Kidney epithelial cell (primary cell): ENCODE measurements around the gene YIF1A. TPM values are rescaled to one million over a fixed set of nuclear protein-coding genes. Genes with fewer than 3 reads are reported as not detected.
"Not testable (repeated sequence)": the region's sequence is repeated elsewhere in the genome, so short reads cannot be mapped to it uniquely, and the experiment has no call there.

Source experiments
- DNase-seq: peaks from one replicate; pipeline ENCODE4 v3.0.0-alpha.2; 2010; ENCODE audit warnings: low read depth
- H3K27me3 ChIP-seq: 2 replicates; pipeline ENCODE4 v1.6.0; 2011; ENCODE audit warnings: low read length; ENCODE audit not compliant: control insufficient read depth, insufficient read depth
- H3K36me3 ChIP-seq: 2 replicates; pipeline ENCODE4 v1.5.1; 2011; ENCODE audit warnings: low read length; ENCODE audit not compliant: control insufficient read depth, insufficient read depth
- H3K4me3 ChIP-seq: 2 replicates; pipeline ENCODE4 v1.5.1; 2011; ENCODE audit warnings: low read depth, mild to moderate bottlenecking, control low read depth, low read length
- total RNA-seq: library from RNA; depleted of rRNA; stranded (reverse); fragments of >200 nt; gene quantifications from 2 replicates; pipeline ENCODE4 v1.2.3, GENCODE V29; 2015
- TF ChIP-seq, protein P1 (sequence below): IDR thresholded peaks from 2 replicates; pipeline ENCODE4 v1.5.1; 2011; ENCODE audit warnings: mild to moderate bottlenecking, moderate library complexity, low read length, control low read depth, inconsistent platforms; ENCODE audit not compliant: insufficient read depth, poor library complexity, severe bottlenecking

YIF1A gene
- total RNA-seq, 1 donor from 2014 or later: 104 TPM

DNA sequence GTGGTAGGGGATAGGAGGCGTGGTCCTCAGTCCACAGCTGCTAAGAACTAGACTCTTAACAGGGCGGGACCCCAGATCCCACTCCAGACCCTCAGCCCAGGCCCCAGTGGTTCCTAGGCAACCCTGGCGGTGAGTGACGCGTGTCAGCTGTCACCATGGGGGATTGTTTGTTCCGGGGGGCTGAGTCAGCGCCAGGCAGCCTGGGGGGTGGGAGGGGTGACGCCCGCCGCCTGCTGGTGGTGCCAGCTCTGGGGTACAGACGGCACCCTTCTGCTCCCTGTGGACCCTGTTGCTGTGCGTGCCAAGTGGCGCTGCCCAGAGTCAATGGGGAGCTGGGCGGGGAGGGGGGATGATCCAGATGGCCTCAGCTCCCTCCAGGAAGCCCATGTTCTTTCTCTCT lies 8.5 kb downstream of the YIF1A start:
- Histone ChIP-seq H3K36me3 (no peaks in the 10 kb centered on the region), H3K27me3 (peaks cover 12% of the 10 kb centered on the region), H3K4me3 (no peak overlapping the region)
- TF ChIP-seq, protein P1, sequence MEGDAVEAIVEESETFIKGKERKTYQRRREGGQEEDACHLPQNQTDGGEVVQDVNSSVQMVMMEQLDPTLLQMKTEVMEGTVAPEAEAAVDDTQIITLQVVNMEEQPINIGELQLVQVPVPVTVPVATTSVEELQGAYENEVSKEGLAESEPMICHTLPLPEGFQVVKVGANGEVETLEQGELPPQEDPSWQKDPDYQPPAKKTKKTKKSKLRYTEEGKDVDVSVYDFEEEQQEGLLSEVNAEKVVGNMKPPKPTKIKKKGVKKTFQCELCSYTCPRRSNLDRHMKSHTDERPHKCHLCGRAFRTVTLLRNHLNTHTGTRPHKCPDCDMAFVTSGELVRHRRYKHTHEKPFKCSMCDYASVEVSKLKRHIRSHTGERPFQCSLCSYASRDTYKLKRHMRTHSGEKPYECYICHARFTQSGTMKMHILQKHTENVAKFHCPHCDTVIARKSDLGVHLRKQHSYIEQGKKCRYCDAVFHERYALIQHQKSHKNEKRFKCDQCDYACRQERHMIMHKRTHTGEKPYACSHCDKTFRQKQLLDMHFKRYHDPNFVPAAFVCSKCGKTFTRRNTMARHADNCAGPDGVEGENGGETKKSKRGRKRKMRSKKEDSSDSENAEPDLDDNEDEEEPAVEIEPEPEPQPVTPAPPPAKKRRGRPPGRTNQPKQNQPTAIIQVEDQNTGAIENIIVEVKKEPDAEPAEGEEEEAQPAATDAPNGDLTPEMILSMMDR: no peak
- DNase-seq: no peak

DNA sequence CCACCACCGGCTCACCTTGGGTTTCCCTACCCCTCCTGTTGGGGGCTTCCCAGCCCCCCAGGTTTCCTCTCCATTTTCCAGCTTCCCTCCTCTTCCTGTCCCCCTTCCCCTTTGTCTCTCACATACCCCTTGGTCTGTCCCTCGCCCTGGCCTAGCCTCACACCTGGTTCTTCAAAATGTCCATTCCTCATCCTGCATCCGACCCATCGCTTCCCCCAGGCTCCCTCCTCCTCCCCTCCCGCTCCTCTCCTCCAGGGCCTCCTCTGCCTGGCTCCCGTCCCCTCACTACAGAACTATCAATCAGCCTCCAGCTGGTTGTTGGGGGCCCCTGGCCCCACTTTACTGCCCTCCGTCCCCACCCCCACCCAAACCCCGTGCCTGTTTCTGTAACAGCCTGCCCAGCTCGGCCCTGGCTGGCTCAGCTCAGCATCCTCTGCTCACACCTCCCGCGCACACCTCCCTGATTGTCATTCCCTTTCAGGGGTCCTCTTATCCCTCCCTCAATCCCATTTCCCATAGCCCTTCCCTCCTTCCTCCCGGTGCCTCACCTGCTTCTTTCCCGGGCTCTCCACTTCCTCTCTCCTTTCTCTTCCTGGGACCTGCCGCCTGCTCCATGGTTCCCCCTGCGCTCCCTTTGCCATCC lies 9.7 kb downstream of the YIF1A start:
- TF ChIP-seq, protein P1: no peak
- Histone ChIP-seq H3K27me3 (peaks cover 12% of the 10 kb centered on the region), H3K4me3 (no peak overlapping the region), H3K36me3 (peaks cover under 1% of the 10 kb centered on the region)
- DNase-seq: no peak

DNA sequence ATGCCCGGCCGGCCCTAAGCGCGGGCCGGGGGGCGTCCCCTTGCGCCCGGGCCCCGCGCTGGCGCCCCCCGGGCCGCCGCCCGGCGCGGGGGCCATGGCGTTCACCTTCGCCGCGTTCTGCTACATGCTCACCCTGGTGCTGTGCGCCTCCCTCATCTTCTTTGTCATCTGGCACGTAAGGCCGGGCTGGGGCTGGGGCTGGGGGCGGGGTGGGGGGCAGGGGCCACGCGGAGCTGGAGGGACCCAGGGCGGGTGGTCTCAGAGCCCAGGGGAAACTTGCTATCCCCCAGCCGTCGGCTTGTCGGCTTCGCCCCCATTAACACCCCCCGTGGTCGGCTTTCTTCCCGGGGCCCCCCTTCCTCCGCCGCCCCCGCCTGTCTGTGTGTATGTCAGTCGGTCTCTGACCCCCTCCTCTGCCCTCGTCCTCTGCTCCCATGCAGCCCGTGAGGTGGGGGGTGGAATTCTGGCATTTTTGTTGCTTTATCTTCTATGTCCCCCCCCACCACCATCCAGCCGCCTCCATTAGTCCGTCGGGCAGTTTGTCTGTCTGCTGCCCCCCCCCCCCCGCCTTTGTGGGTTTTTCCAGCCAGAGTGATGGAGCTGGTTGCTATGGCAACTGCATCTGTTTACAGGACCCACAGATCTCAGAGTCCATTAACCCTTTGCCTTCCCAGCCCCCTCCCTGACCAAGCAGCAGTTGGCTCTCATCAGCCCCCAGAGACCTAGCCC lies 10.4 kb downstream of the YIF1A start:
- no peak overlapping the region for H3K4me3 ChIP-seq
- peaks cover 12% of the 10 kb centered on the region for H3K27me3 ChIP-seq
- peaks cover 3% of the 10 kb centered on the region for H3K36me3 ChIP-seq
- TF ChIP-seq, protein P1: no peak
- no peak for DNase-seq

DNA sequence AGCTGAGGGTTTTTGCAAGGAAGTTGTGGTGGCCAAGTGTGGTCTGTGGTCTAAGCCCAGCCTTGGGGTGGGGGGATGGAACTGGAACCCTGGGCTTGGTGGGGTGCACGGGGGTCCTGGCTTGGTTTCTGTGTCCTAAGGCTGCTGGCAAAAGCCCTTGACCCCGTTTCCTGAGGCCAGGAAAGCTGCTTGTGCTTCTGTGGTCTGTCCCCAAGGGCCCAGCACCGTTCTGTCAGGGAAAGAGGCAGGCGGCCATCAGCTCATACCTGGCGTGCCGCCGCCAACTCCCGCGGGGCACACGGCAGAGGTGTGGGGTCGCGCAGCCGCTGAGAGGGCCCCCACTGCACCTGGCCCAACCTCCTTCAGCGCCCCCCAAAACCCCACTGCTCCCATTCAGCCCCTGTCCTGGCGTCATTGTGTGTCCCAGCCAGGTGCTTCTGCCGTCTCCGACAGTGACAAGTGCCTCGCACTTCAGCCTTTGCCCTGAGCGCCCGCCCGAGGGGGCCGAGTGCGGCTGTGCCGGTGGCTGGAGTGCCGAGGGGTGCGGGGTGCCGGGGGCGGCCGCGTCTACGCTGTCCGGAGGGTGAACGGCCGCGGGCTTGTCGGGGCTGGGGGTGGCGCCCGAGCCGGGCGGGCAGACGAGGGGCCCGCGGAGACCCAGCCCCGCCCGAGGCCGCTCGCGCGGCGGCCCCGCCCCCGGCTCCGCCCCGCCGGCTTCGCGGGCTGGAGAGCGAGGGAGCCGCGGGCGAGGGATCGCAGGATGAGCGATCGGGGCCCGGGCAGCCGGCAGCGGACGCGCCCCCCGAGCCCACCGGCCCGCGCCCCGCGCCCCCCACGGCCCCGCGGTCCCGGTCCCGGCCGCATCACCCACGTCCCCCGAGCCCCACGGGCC lies 11.2 kb downstream of the YIF1A start, which contains the start of gene CNIH2:
Gene CNIH2, plus strand, starts transcription at position 705 of the 892 bp plus-strand sequence. CDS start 282 bp downstream, outside the sequence.
- Histone ChIP-seq H3K36me3 (peaks cover 4% of the 10 kb centered on the region), H3K27me3 (peaks cover 12% of the 10 kb centered on the region), H3K4me3 (no peak within 1 kb of the TSS)
- TF ChIP-seq, protein P1: no peak
- DNase-seq: no peak

DNA sequence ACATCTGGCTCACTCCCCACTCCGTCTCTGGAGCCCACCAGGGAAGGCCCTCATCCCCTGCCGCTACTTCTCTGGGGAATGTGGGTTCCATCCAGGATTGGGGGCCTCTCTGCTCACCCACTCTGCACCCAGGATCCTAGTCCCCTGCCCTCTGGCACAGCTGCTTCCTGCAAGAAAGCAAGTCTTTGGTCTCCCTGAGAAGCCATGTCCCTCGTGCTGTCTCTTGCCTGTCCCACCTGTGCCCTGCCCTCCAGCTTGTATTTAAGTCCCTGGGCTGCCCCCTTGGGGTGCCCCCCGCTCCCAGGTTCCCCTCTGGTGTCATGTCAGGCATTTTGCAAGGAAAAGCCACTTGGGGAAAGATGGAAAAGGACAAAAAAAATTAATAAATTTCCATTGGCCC lies 11.9 kb downstream of the YIF1A start:
- not testable (repeated sequence) for H3K4me3 ChIP-seq, H3K36me3 ChIP-seq, DNase-seq
- peaks cover 12% of the 10 kb centered on the region for H3K27me3 ChIP-seq

DNA sequence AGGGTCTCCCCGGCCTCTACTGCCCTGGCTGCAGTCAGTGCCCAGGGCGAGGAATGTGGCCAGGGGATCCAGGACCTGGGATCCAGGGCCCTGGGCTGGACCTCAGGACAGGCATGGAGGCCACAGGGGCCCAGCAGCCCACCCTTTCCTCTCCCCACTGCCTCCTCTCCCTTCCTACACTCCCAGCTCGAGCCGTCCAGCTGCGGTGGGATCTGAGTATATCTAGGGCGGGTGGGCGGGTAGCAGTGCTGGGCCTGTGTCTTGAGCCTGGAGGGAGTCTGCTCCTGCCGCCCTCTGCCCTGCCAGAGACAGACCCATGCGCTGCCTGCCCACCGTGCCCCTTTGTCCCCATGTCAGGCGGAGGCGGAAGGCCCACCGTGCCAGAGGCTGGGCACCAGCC lies 12.3 kb downstream of the YIF1A start:
- Histone ChIP-seq H3K36me3 (peaks cover 10% of the 10 kb centered on the region), H3K27me3 (peaks cover 12% of the 10 kb centered on the region)
- H3K4me3 ChIP-seq, DNase-seq: not testable (repeated sequence)
